NCI-H187 (cell line): ENCODE results near the gene UCN.
"Not testable (repeated sequence)": the region's sequence is repeated elsewhere in the genome, so short reads cannot be mapped to it uniquely, and the experiment has no call there.

Experiments
- DNase-seq, 2 experiments: peaks; one replicate each; lab custom pipeline; 2025; lab: John Stamatoyannopoulos, UW

UCN gene, protein sequence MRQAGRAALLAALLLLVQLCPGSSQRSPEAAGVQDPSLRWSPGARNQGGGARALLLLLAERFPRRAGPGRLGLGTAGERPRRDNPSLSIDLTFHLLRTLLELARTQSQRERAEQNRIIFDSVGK

DNA sequence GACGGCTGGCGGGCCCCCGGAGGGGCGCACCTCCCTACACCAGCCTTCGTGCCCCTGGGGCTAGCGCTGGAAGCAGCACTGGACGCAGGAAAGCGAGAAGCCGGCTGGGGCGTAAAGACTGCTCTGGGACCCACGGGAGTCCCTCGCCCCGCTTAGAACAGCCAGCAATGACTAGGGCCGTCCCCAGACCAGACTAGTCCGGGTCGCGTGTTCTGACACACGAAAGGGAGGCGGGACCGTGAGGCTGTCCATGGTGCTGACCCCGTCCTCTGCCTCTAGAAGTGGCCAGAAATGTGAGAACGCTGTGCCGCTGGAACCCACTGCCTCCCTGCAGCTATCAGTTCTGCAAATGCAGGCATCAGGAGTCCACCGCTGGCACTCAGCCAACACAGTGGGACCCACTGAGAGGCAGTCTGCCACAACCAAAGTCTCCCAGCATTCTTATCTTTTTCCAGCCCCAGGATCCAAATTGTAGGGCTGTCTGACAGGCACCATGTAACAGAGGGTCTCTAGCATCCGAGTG lies at the start of gene UCN:
Gene UCN, minus strand, starts transcription at position 87 of the 523 bp plus-strand sequence. CDS start 550 bp downstream, outside the sequence.
- no peak for DNase-seq

DNA sequence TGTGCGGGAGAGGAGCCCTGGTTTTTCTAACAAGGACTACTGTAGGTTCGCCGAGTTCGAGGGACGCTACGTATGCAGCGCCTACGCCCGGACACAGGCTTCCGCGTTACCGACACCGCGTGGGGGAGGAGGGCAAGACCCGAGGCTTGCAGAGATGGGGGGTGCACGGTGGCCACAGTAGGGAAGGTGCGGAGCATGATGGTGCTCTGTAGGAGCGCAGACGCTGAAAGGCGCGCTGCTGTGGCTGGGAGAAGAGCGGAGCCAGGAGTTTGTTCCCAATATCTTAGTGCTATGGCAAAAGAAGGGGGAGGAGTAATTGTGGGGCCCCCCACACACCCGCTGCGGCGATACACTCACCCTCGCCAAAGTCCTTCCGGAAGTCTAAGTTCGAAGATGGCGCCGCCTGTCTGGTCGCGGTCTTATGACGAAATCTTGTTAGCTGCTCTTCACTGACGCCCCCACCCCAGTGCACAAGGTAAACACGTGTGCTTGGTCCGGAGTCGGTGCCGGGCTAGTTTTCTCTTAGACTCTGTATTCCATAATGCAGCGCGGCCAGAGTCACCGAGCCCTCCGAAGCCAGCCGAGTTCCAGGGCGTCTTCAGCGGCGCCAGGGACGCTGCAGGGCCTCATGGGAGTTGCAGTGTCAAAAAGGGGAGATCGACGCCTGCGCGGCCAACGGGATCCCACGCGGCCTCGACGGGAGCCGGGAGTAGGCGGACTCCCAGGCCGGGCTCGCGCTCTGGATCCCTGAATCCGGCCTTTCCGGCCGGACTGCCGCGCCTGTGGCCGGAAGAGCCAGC lies 48.3 kb upstream of the UCN start, which contains the start of gene GTF3C2:
Gene GTF3C2, minus strand, starts transcription at position 383 of the 800 bp plus-strand sequence. CDS start 13,210 bp downstream, outside the sequence.
- DNase-seq = peak; percentile 94 to 96

DNA sequence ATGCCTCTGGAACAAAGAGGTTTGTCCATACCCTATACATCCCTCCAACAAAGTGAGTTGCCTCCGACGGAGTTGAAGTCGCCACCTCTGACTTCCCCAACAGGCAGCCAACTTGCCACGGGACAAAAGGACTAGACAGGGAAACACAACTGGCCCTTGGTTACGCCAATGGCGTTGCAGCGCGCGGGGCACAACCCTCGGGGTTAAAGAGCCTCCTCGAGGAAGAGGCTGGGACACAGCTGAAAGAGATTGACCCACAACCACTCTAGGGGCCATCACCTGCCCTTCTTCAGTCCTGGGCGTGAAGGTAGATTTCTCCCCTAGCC lies 47.8 kb upstream of the UCN start:
- DNase-seq = no peak

DNA sequence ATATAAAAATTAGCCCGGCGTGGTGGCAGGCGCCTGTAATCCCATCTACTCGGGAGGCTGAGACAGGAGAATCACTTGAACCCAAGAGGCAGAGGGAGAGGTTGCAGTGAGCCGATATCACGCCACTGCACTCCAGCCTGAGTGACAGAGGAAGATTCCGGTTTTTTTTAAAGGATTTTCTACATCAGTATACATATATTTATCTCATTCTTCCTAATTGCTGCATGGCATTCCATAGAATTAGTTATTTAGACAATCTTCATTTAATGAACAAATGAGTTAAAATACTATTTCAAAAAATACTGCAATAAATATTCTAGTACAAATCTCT lies 46.3 kb upstream of the UCN start:
- DNase-seq = no peak

DNA sequence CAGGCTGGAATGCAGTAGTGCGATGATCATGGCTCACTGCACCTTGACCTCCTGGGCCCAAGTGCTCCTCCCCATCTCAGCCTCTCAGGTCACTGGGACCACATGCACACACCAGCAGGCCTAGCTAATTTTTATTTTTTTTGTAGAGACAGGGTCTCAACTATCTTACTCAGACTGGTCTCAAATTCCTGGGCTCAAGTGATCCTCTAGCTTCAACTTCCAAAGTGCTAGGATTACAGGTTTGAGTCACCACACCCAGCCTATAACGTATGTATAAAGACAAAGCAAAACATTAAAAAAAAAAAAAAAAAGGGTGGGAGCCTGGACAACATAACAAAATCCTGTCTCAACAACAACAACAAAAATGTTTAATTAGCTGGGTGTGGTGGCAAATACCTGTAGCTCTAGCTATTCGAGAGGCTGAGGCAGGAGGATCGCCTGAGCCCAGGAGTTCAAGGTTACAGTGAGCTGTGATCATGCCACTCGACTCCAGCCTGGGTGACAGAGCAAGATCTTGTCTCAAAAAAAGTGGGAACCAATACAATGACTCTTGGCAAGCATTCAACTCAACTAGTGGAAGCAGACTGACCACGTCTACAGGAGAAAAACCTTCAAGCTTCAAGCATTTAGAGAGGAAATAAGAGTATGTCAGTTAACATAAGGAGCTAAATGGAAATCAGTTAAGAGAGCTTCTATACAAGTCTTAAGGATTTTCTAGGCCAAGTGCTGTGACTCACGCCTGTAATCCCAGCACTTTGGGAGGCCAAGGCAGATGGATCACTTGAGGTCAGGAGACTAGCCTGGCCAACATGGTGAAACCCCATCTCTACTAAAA lies 45.7 kb upstream of the UCN start:
- no peak for DNase-seq

DNA sequence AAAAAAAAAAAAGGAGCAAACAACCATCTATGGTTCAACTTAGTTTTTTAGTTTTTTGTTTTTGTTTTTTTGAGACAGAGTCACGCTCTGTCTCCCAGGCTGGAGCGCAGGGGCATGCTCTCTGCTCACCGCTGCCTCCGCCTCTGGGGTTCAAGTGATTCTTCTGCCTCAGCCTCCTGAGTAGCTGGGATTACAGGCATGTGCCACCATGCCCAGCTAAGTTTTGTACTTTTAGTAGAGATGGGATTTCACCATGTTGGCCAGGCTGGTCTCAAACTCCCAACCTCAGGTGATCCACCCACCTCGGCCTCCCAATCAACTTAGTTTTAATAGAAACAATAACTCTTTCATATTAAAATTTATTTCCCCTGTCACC lies 45.1 kb upstream of the UCN start:
- DNase-seq = not testable (repeated sequence)

DNA sequence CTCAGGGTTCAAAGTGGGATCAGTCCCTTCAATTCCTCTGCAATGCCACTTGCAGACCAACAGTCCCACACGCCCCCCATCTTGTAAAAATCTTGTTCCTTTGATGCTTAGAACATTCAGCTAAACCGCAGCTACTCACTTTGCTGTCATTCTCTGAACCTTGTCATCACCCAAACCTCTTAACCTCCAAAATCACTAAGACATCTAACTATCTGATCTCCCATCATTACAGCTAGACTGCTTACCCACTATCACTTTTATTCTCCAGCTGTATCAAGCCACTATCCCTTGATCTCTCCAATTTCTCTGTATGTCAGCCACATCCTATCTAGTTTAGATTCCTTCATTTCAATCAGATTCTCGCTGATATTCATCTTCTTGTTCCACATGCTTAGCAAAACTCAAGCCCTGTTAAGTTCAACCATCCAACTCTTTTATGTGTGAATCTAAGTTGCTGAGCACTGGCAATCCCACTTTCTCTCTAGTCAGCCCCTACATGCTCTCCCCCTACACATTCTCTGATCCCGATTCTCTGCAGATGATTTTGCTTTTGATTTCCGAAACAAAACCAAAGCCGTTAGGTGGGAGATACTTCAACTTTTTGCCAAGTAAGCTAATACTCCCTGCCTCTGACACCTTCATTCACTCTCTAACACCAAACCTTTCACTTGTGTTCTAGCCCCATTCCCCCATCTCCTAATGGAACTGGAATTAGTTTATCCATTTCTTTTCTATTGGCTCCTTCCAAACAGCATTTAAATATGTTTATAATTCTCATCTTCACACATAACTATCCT lies 43.8 kb upstream of the UCN start:
- no peak for DNase-seq

DNA sequence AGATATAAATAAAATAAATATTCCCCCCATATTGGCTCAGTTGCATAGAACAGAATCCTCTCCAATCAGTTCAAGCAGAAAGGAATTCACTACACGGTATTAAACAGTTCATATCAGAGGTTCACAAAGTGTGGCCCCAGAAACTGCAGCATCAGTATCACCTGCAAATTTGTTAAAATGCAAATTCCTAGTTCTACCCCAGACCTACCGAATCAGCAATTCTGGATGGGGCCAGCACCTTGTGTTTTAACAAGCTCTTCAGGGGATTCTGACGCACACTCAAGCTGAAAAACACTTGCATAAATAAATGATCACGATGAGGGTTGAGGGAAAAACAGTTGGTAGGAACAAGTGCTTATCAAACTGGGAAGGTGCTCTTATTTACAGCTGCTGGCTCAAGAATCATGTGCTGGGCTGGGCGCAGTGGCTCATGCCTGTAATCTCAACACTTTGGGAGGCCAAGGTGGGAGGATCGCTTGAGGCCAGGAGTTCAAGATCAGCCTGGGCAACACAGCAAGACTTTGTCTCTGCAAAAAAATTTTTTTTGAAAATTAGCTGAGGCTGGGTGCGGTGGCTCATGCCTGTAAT lies 42.0 kb upstream of the UCN start:
- no peak for DNase-seq

DNA sequence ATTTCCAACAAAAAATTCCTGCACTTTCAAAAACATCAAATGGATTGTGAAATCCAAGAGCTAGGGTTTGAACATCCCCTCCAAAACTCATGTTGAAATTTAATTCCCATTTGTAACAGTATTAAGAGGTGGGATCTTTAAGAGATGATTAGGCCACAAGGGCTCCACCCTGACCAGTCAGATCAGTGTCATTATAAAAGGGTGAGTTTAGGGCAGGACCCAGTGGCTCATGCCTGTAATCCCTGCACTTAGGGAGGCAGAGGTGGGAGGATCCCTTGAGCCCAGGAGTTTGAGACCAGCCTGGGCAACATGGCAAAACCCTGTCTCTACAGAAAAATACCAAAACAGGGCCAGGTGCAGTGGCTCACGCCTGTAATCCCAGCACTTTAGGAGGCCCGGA lies 39.4 kb upstream of the UCN start:
- no peak for DNase-seq

DNA sequence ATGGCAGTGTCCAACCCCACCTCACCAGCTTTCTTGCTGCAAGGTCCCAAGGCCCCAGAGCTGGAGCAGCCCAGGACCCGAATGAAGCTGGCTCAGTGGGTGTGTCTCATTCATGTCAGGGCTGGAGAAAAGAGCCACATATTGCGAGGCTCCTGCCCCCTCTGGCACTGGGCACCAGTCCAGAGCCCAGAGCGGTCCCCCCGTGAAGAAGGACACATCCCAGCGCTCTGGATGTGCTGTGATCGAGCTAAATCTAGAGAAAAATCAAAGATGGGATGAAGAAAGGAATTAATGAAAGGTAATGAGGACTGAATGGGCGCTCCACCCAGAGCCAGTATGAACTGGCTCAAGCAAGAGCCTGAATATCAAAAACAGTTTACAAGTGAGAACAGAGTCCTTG lies 27.9 kb upstream of the UCN start:
- no peak for DNase-seq

DNA sequence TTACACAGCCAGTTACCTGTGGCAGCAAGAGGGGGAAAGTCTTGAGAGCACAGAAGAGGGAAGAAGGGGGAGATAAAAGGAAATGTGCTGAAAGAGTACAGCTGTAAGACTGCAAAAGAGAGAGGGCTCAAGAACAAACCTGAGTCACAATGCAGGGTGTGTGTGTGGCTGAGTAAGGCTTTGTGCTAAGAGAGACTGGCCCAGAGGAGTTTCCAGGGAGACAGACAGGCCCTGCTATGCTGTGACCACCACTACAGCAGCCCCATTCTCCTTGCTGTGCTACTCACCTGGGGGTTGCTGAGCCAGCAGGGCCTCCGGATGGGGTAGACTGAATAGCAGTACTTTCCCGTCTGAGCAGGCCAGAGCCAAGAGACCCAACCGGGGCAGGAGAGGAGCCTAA lies 27.1 kb upstream of the UCN start:
- DNase-seq = no peak

DNA sequence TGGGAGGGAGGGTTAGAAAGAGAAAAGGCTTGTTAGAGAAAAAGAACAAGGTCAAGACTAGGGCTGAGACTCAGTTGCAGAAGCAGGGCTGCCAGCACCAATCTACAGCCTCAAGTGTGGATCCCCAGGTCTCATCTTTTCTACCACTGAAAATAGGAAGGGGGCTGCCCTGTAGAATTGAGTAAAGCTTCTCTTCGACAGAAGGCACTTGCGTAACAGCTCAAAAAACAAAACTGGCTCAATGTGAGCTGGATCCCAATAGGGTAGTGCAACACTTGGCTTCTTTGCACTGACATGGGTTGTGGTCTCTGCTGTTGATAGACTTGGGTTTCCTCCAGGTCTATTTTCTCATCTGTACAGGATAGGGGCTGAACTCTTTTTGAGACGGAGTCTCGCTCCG lies 16.5 kb upstream of the UCN start:
- no peak for DNase-seq

DNA sequence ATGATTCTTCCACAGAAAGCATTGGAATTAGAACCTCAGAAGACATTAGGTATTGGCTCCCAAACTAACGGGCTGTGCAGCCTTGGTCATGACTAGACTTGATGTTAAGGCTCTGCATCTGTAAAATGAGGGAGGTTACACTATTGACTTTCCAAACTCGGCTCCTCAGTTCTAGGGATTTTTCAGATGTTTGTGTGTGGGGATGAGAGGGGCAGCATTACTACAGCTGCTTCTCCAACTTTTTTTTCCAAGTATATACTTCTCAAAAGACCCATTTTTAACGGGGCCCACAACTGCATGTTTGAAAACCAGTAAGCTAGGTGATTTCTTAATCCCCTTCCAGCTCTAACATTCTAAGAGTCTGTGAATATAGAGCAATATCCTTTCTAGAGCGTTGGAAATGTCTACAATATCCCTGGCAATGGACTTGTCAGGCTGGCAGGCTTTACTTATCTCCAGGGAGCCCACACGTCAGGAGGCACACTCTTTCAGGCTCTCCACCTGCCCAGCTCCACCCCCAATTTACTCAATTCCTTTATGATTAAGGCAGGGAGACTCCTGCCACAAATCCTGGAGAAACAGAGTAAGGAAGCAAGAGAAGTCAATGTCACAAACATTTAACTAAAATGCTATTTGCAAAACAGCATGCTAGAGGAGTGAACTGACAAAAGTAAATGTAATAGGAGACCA lies 15.5 kb upstream of the UCN start:
- DNase-seq = no peak

DNA sequence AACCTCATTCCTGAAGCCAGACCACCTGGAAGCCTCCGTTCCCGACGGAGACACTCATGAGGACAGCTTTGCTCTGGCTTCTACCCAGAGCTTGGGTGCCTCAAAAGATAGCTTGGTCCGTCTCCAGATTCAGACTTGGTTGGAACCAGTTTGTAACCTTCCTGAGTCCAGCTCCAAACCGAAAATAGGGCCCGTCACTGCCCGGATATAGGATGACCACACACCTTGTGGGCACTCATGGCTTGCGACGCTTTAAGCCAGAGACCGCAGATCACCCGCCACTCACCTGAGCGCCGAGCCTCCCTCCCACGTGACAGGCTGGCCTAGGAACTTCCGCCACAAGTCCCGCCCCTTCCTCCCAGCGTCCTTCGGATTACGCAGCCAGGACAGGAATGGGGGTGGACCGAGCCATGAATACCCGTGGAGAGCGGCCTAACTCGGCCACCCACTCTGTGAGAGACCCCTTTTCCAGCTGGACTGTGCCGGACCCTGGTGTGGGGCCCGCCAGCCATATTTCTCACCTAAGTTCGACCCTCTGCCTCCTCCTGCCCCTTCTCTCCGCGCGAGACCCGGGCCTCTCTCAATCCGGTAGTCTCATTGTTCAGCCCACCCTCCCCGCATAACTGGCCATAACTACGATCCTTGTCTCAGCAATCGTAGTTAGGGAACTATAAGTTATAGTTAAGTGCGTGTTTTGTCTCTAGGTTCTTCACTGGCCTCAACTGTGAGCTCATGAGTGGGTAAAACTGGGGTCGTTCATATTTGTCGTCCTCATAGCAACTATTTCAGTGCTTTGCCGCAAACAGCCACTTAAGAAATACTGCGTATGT lies 14.7 kb upstream of the UCN start, which contains the start of gene MPV17:
Gene MPV17, minus strand, starts transcription at position 332 of the 830 bp plus-strand sequence. CDS start 580 bp downstream, outside the sequence.
- DNase-seq = peak; percentile 69 to 89

DNA sequence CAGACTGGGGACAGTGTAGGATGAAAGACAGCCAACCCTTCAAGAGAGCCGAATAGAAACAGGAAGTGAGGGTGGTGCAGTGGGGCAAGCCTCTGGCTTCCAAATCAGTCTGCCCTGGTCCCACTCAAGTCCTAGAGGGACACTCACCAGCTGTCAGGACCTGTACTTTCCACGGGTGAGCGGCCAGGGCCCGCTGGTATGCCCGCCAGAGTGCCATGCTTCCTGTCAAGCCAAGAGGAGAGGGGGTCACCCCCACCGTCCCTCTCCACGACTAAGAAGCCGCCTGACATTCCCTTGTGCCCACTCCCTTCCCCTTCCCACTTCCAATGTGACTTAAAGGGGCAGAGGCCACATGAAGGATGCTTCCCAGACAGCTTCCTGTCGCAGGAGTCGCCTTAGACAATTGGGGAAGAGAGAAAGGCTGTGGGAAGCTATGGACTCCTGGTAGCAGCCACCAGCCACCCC lies 14.1 kb upstream of the UCN start:
- no peak for DNase-seq

DNA sequence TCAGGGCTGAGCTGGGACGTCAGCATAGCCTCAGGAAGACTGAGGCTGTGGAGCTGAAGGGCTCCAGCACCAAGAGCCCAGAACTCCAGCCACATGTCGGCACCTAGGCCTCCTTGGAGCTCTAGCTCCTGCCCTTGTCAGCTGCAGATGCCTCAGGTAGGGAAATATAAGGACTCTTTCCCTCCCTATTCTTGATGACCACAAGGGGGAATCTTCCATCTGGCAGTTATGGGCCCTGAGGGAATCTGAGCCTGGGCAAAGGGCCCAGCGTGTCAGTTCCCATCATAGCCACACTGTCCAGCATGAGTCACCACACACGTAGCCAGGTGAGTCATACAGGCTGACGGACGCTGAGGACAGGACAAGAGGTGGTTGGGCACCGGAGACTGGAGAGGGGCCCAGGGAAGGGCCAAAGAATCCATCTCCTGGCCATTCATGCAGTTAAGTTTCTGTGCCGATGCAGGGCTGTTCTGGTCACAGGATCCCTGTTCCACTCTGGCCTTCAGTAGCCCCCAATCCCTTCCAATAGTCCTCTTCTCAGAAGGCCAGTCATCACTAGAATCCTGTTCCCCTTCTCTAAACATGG lies 12.8 kb upstream of the UCN start:
- no peak for DNase-seq

DNA sequence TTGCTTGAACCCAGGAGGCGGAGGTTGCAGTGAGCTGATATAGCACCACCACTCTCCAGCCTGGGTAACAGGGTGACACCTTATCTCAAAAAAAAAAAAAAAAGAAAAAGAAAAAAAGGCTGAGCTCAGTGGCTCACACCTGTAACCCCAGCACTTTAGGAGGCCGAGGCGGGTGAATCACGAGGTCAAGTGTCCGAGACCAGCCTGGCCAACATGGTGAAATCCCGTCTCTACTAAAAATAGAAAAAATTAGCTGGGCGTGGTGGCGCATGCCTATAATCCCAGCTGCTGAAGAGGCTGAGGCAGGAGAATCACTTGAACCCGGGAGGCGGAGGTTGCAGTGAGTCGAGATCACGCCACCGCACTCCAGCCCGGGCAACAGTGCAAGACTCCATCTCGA lies 11.6 kb upstream of the UCN start:
- not testable (repeated sequence) for DNase-seq

DNA sequence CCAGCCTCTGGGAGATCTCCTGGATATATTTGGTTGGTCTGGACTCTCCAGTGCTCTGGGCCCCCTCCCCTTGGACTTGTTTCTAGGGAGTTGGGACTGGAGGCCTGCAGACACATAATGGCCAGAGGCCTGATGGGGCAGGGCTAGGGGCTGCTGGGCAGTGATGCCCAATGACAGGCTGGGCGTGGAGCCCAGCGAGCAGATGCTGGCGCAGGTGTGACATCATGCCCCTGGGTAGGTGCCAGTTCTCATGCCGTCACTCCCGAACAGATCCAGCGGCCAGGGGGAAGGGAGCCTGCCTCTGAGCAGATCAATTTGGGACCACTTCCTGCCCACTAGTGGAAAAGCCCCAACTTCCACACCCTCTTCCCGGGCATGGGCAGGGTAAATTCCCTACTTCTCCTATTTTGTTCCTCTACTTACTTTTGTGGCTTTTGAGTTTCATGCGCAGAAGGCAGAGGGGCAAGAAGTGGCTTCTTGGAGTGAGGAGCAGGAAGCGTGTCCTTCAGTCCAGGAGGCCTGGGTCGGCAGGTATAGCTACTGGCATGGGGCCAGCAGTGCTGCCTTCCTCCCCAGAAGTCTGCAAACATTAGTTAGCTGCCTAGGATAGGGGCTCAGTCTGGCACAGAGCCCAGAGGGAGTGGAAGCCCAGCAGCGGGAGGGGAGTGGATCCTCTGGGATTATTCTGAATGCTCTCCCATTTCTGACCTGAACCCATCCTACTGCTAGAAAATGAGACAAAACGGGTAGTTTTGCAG lies 8.6 kb upstream of the UCN start:
- no peak for DNase-seq

DNA sequence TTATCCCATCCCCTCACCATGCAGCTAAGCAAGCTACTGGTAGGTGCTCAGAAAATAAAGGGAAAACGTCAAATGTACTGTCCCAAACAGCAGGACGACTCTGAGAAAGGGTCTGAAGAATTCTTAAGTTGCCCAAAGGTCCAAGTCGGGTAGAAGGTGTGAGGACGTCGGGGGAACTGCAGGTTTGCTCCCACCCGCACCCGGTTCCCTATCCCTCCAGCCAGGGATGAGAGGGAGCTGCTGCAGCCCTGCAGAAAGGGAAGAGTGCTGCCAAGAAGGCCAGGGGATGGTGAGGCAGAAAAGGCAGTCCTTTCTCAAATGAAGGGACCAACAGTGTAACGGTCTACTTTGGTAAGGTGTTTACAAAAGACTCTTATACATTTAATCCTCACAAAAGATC lies 6.9 kb upstream of the UCN start:
- no peak for DNase-seq
